Stimulated activated CD4-positive, alpha-beta T cell treated with anti-CD3 and anti-CD28 coated beads, Interleukin-2, amount 100 ng/mL, for 24 hours (primary cell): ENCODE data around the gene INSIG2.
"Not testable (repeated sequence)": the region's sequence is repeated elsewhere in the genome, so short reads cannot be mapped to it uniquely, and the experiment has no call there.

Experiments
- DNase-seq, 2 donors: peaks; one replicate each; pipeline ENCODE4 v3.0.0-alpha.2; 2020

Gene INSIG2

GRCh38 chr2:118061135-118061955, 26.9 kb upstream of the INSIG2 start:
- DNase-seq: no peak

- DNase-seq: no peak
Measured at GRCh38 chr2:118062048-118062447, 26.2 kb upstream of the INSIG2 start.

- no peak for DNase-seq
Measured at GRCh38 chr2:118062669-118063068, 25.6 kb upstream of the INSIG2 start.

GRCh38 chr2:118065015-118065706, 23.1 kb upstream of the INSIG2 start:
- DNase-seq: no peak

- DNase-seq: no peak
Measured at GRCh38 chr2:118065921-118066511, 22.3 kb upstream of the INSIG2 start.

- no peak for DNase-seq
Measured at GRCh38 chr2:118077636-118078247, 10.5 kb upstream of the INSIG2 start.

- no peak for DNase-seq
Measured at GRCh38 chr2:118078734-118079133, 9.5 kb upstream of the INSIG2 start.

- no peak for DNase-seq
Measured at GRCh38 chr2:118084491-118085089, 3.7 kb upstream of the INSIG2 start.

- DNase-seq: no peak
Measured at GRCh38 chr2:118085173-118086023, 2.9 kb upstream of the INSIG2 start.

- DNase-seq: no peak
Measured at GRCh38 chr2:118086024-118086633, 2.1 kb upstream of the INSIG2 start.

GRCh38 chr2:118089139-118089800, 999 bp downstream of the INSIG2 start:
- DNase-seq: peak; percentile 22 to 25

GRCh38 chr2:118090387-118091139, 2.3 kb downstream of the INSIG2 start:
- DNase-seq: no peak

GRCh38 chr2:118091140-118091478, 2.8 kb downstream of the INSIG2 start:
- no peak for DNase-seq

GRCh38 chr2:118091631-118092030, 3.4 kb downstream of the INSIG2 start:
- DNase-seq: no peak

GRCh38 chr2:118094102-118094501, 5.8 kb downstream of the INSIG2 start:
- not testable (repeated sequence) for DNase-seq

GRCh38 chr2:118094503-118094902, 6.2 kb downstream of the INSIG2 start:
- DNase-seq: no peak

GRCh38 chr2:118095610-118096009, 7.3 kb downstream of the INSIG2 start:
- no peak for DNase-seq

GRCh38 chr2:118097657-118098056, 9.4 kb downstream of the INSIG2 start:
- no peak for DNase-seq

GRCh38 chr2:118098307-118099030, 10.2 kb downstream of the INSIG2 start:
- no peak for DNase-seq
